ENCODE results near the gene CFAP61.

CFAP61 gene

GRCh38 chr20:20368418-20369249 lies 316.3 kb downstream of the CFAP61 start:
- no peak for DNase-seq

GRCh38 chr20:20369250-20370093 lies 317.1 kb downstream of the CFAP61 start:
- DNase-seq = no peak

GRCh38 chr20:20370094-20370575 lies 317.8 kb downstream of the CFAP61 start:
- DNase-seq = no peak

- no peak for DNase-seq
These were observed 318.8 kb downstream of the CFAP61 start for GRCh38 chr20:20371083-20371482.

GRCh38 chr20:20371681-20372080 lies 319.3 kb downstream of the CFAP61 start:
- DNase-seq = no peak

- DNase-seq = no peak
These were observed 320.8 kb downstream of the CFAP61 start for GRCh38 chr20:20373091-20373571.

GRCh38 chr20:20375862-20376261 lies 323.5 kb downstream of the CFAP61 start:
- no peak for DNase-seq

- DNase-seq = no peak
These were observed 333.9 kb downstream of the CFAP61 start for GRCh38 chr20:20386192-20386591.

GRCh38 chr20:20390393-20390792 lies 338.1 kb downstream of the CFAP61 start:
- DNase-seq = no peak

GRCh38 chr20:20391115-20391514 lies 338.8 kb downstream of the CFAP61 start:
- no peak for DNase-seq

GRCh38 chr20:20391766-20392165 lies 339.4 kb downstream of the CFAP61 start:
- no peak for DNase-seq

- no peak for DNase-seq
These were observed 341.1 kb downstream of the CFAP61 start for GRCh38 chr20:20393207-20394120.

GRCh38 chr20:20395087-20395486 lies 342.8 kb downstream of the CFAP61 start:
- DNase-seq = no peak

GRCh38 chr20:20395903-20396568 lies 343.7 kb downstream of the CFAP61 start:
- DNase-seq = no peak

GRCh38 chr20:20396794-20397193 lies 344.5 kb downstream of the CFAP61 start:
- DNase-seq = no peak

- DNase-seq = no peak
These were observed 345.8 kb downstream of the CFAP61 start for GRCh38 chr20:20398123-20398522.

GRCh38 chr20:20399531-20400500 lies 347.5 kb downstream of the CFAP61 start:
- no peak for DNase-seq

GRCh38 chr20:20401991-20402390 lies 349.7 kb downstream of the CFAP61 start:
- no peak for DNase-seq

- DNase-seq = no peak
These were observed 352.3 kb downstream of the CFAP61 start for GRCh38 chr20:20404633-20405032.

- no peak for DNase-seq
These were observed 353.3 kb downstream of the CFAP61 start for GRCh38 chr20:20405623-20406022.

- no peak for DNase-seq
These were observed 354.0 kb downstream of the CFAP61 start for GRCh38 chr20:20406306-20406705.

Measured in CD4-positive, alpha-beta T cell treated with Interleukin-17A for 1 hour (primary cell).